ENCODE results near the gene JAM3.
"Not testable (repeated sequence)": the region's sequence is repeated elsewhere in the genome, so short reads cannot be mapped to it uniquely, and the experiment has no call there.

JAM3 gene

GRCh38 chr11:134181707-134182106, 112.8 kb downstream of the JAM3 start:
- no peak for DNase-seq (ENCODE audit: low read depth)

GRCh38 chr11:134188092-134188491, 119.2 kb downstream of the JAM3 start:
- not testable (repeated sequence) for DNase-seq (ENCODE audit: low read depth)

- no peak for DNase-seq (ENCODE audit: low read depth)
Measured at GRCh38 chr11:134196756-134197155, 127.9 kb downstream of the JAM3 start.

- DNase-seq (ENCODE audit: low read depth) = no peak
Measured at GRCh38 chr11:134199531-134199930, 130.7 kb downstream of the JAM3 start.

GRCh38 chr11:134200688-134201087, 131.8 kb downstream of the JAM3 start:
- DNase-seq (ENCODE audit: low read depth) = no peak
